Activated T-cell treated with anti-CD3 and anti-CD28 coated beads for 24 hours (primary cell): ENCODE data around the gene NEK3.
"Not testable (repeated sequence)": the region's sequence is repeated elsewhere in the genome, so short reads cannot be mapped to it uniquely, and the experiment has no call there.

ENCODE experiments used
- DNase-seq: peaks from one replicate; pipeline ENCODE4 v3.0.0-alpha.2; 2020; ENCODE audit warnings: low read depth

NEK3 gene

DNA sequence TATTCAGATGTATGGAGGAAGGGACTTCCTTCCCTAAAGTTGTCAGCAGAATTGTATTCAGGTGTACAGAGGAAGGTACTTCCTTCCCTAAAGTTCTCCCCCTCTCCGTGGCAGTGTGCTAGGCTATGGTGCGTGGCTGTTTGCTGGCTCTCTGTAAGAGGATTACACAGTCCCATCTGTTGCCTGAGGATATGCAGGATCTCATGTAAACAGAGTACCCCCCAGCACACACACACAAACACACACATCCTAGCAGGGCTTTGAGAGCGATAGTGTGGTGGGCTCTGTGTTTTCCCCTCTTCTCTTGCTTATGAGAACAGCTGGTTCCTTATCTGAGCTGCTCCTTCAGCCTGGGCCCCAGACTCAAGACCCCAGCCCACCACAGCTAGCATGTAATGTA lies 40.8 kb downstream of the NEK3 start:
- DNase-seq: no peak

DNA sequence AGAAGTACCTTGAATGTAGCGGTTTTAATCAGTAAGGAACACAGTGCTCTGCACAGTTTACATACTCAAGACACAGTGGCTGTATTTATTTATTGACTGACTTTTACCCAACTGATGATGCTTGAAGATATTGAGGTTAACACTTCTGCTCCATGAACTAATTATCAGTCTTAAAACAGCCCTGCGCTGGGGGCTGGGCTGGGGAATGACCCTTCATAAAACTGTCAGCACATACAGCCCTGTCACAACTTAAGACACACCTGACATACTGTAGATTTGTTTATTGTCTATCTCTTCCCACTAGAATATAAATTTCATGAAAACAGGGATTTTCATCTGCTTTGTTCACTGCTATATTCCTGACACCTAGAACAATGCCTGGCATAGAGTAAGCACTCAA lies 41.3 kb downstream of the NEK3 start:
- DNase-seq: no peak

DNA sequence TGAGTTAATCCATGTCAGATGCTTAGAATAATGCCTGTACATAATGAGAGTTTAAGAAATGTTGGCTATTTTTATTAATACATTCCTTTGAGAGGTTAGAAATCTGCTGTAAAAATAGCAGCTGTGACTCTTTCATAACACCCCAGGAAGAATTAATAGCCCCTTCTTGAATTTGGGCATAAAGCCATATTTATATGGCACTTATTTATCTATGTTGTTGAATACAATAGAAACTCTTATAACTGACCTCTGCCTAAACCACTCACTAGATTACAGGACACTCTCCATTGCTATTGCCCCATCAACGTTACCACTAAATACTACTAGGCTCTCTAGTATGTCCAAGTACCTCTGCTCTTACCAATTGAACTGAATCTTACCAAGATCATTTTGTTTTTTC lies 46.8 kb downstream of the NEK3 start:
- no peak for DNase-seq

DNA sequence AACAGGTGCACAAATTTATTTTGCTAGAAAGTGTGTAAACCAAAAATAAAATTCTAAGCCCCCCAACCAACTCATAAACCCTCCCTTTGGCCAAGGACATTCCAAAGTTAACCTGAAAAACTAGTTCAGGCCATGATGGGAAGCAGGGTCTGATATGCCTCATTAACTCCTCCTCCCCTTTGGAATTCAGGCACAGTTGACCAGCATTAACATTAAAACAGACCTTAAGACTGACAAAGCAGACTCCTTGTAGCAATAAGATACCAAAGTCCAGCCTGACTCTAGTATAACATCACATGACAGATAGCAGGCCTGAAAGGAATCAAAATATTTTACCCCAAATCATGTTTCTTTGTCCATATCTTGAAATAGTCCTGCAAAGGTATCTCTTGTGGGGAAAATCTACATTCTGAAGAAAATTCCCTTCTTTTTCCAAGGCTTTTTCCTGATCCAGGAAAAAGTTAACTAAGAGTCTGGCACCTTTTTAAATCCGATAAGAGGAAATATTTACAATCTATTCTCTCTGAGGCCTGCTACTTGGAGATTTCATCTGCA lies 50.2 kb downstream of the NEK3 start:
- no peak for DNase-seq

DNA sequence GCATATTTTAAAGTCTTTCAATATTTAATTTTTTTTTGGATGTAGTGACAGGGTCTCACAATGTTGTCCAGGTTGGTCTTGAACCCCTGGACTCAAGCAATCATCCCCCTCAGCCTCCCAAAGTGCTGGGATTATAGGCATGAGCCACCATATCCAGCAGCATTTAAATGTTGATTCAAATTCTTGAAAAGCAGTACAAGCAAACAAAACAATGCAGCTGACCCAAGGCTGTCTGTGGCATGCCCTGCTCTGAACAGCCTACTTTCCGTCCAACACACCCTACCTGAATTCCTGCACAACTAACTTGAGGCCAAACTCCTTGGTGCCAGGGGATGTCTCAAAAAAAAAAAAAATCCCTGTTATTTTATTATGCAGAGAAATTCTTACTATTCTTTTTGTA lies 53.6 kb downstream of the NEK3 start:
- DNase-seq: no peak

DNA sequence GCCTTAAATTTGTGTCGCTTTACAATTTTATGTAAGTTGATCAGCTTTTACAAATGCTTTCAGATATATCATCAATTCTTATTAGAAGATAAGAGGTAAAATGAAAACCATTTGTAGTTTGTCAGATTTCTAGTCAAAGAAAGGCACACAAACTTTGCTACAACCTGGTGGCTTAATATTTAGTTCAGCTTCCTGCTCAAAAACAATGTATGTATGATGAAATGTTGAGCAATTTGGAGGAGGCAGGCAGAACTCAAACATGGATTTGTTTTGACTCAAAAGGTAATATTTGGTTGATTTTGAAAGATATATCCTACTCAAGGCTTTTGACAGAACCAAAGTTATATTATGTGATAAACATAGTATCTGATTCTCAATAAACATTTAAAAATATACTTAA lies 54.8 kb downstream of the NEK3 start:
- DNase-seq: no peak

DNA sequence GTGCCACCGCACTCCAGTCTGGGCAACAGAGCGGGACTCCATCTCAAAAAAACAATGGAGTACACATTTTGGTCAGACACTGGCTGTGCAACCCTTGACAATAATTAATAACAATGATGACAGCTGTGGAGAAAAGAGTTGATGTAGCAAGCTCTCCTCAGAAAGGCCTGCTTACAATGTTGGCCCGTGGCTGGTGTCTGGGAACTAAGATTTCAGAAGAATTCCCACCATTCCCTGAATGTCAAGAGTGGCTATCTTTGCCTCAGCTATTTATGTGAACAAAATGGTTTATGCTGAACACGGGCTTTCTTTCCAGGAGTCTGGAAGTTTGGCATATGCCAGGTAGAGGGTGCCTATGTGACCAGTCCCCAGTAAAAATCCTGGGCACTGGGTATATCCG lies 56.0 kb downstream of the NEK3 start:
- no peak for DNase-seq

DNA sequence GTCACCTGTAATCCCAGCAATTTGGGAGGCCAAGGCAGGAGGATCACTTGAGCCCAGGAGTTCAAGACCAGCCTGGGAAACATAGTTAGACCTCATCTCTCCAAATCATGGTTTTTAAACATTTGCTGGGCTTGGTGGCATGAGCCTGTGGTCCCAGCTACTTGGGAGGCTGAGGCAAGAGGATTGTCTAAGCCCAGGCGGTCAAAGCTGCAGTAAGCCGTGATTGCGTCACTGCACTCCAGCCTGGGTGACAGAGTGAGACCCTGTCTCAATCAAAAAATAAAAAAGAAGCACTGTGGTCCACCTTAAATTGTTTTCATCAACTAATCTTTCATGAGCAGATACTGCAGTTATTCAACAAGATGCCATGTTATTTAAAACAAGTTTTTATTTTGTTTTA lies 57.0 kb downstream of the NEK3 start:
- not testable (repeated sequence) for DNase-seq

DNA sequence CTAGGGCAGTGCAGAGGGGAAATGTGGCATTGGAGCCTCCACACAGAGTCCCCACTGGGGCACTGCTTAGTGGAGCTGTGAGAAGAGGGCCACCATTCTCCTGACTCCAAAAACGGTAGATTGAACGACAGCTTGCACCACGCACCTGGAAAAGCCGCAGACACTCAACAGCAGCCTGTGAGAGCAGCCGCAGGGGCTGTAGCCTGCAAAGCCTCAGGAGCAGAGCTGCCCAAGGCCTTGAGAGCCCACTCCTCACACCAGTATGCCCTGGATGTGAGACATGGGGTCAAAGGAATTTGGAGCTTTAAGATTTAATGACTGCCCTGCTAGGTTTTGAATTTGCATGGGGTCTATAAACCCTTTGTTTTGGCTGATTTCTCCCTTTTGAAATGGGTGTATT lies 62.2 kb downstream of the NEK3 start:
- no peak for DNase-seq

DNA sequence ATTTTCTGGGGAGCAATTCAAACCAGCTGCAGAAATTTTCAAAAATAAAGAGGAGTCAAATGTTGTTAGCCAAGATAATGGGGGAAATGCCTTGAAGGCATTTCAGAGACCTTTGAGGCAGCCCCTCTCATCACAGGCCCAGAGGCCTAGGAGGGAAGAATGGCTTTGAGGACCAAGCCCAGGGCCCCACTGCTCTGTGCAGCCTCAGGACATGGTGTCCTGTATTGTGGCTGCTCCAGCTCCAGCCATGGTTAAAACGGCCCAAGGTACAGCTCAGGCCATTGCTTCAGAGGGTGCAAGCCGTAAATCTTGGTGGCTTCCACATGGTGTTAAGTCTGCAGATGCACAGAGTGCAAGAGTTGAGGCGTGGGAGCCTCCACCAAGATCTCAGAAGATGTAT lies 62.6 kb downstream of the NEK3 start:
- no peak for DNase-seq

DNA sequence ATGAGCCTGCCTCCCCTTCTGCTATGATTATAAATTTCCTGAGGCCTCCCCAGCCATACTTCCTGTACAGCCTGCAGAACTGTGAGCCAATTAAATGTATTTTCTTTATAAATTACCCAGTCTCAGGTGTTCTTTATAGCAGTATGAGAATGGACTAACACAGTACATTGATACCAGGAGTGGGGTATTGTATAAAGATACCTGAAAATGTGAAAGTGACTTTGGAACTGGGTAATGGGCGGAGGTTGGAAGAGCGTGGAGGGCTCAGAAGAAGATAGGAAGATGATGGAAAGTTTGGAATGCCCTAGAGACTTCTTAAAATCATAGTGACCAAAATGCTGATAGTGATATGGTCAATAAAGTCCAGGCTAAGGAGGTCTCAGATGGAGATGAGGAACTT lies 63.3 kb downstream of the NEK3 start:
- no peak for DNase-seq

DNA sequence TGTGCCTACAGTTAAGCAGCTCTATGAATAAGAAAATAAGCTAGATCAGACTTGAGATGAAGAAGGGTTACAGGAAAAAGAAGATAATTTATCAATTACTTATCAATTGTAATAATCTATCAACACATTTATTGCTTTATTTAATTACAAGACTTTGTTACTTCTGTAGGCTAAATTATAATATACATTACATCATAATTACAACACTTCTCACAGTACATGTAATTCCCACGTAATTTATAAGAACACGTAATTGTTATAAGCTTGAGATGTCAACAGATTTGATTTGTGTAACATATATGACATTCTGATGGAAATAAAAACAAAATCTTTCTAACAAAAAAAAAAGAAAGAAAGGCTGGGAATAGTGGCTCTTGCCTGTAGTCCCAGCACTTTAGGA lies 67.3 kb downstream of the NEK3 start:
- no peak for DNase-seq

DNA sequence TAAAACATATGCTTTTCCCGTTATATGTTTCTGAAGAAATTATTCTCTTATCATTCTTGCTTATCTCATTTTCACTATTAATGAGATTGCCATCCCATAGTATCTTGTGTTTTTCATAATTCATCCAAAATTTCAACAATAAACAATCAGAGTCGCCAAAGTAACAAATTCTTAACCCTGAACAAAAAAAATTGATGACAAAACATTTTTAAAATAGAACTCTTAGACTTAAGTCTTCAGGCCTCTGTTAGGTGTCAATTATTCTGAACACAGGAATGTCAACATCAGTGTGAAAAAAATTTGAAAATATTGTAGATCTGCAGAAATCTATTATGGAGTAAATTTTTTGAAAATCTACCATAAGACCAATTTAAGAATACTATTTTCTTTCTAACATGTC lies 67.9 kb downstream of the NEK3 start:
- no peak for DNase-seq

DNA sequence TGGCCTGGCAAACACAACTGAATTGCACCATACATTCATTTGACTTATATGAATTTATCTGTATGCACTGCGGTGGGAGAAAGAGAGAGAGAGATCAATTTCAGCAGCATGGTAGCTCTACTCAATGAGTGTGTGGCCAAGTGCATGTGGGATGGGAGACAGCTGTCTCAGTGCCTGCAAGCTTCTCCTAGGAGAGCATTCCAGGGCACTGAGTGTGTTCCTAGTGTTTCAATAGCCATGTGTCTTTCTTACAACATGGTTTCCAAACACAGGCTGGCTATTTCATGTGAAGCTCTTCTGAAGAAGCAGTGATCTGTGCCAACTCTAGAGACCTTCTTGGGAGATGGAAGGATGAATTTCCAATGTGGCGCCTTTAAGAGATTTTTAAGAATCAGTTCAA lies 74.0 kb downstream of the NEK3 start:
- no peak for DNase-seq

DNA sequence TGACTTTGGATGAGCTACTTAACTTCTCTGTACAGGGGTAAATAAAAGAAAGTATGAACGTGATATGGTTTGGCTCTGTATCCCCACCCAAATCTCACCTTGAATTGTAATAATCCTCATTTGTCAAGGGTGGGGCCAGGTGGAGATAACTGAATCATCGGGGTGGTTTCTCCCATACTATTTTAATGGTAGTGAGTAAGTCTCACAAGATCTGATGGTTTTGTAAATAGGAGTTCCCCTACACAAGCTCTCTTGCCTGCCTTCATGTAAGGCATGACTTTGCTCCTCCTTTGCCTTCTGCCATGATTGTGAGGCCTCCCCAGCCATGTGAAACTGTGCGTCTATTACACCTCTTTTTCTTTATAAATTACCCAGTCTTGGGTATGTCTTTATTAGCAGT lies 74.4 kb downstream of the NEK3 start:
- DNase-seq: not testable (repeated sequence)
